Measurements from ENCODE around the gene FOXP4. TPM values are rescaled to one million over a fixed set of nuclear protein-coding genes. Genes with fewer than 3 reads are reported as not detected.
A peak's percentile ranks its signal among the peaks of the same experiment; 100 is the strongest.

Gene FOXP4
- total RNA-seq, 1 donor from 2014 or later: 41.9 TPM

DNA sequence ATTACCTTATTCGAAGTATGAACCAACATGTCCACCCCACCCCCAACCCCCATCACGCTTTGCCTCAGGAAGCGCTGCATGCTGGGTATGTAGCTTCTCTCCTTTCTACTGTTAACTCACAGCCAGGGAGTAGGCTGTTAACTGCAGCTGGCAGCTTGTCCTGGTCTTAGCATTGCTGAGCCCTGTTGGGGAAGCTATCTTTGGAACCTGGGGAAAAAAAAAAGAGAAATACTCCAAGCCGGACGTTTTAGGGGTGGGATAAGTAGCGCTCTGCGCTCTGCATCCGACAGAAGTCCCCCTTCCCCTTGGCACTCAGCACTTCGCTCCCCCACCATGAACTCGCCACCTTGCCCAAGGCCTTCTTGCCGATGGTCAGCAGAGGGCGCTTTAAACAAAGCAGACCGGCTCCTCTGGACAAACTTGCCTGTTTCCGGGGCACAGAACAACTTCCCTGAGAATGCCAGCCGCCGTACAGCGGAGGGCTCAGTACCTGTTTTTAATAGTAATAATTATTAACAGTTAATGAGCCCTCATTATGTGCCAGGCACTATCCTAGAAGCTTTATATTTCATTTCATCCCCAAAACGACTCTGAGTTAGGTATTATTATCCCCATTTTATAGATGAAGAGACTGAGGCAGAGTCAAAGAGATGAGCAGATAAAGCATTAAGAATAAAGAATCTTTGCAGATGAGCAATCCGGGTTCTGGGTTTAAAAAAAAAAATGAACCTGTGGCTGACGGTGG is 56.9 kb downstream of the FOXP4 start:
- Mint-ChIP-seq H3K36me3 (ENCODE audit: low read depth, unreplicated experiment) (peaks cover 4% of the 10 kb centered on the region), H3K4me3 (ENCODE audit: unreplicated experiment) (peak overlapping the region; percentile 56), H3K27ac (ENCODE audit: unreplicated experiment) (peak overlapping the region; percentile 44), H3K9me3 (ENCODE audit: unreplicated experiment) (no peaks in the 10 kb centered on the region), H3K4me1 (ENCODE audit: low read depth, unreplicated experiment) (peaks cover 5% of the 10 kb centered on the region), H3K27me3 (ENCODE audit: low read depth, unreplicated experiment) (peaks cover 4% of the 10 kb centered on the region)
- no peak for TF ChIP-seq EZH2 (IDR thresholded peaks at IDR 0.05; ENCODE audit: insufficient read depth, low read length)
- TF ChIP-seq, protein P1, sequence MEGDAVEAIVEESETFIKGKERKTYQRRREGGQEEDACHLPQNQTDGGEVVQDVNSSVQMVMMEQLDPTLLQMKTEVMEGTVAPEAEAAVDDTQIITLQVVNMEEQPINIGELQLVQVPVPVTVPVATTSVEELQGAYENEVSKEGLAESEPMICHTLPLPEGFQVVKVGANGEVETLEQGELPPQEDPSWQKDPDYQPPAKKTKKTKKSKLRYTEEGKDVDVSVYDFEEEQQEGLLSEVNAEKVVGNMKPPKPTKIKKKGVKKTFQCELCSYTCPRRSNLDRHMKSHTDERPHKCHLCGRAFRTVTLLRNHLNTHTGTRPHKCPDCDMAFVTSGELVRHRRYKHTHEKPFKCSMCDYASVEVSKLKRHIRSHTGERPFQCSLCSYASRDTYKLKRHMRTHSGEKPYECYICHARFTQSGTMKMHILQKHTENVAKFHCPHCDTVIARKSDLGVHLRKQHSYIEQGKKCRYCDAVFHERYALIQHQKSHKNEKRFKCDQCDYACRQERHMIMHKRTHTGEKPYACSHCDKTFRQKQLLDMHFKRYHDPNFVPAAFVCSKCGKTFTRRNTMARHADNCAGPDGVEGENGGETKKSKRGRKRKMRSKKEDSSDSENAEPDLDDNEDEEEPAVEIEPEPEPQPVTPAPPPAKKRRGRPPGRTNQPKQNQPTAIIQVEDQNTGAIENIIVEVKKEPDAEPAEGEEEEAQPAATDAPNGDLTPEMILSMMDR (IDR thresholded peaks at IDR 0.05; ENCODE audit: insufficient read depth, low read depth, low read length): peak; percentile 86
- no peak overlapping the region for H3K4me3 ChIP-seq (ENCODE audit: insufficient read depth, low read depth, low read length)
- no peaks in the 10 kb centered on the region for H3K4me1 ChIP-seq (ENCODE audit: insufficient read depth, low read length)
- no peak overlapping the region for H3K27ac ChIP-seq (ENCODE audit: low read depth, low read length)
- H3K9me3 ChIP-seq (ENCODE audit: insufficient read depth, low read depth, low read length): no peaks in the 10 kb centered on the region
- no peaks in the 10 kb centered on the region for H3K79me2 ChIP-seq (ENCODE audit: insufficient read depth, low read length)
- peak overlapping the region; percentile 49 for H3K9ac ChIP-seq (ENCODE audit: low read length)
- DNase-seq (ENCODE audit: low read depth) (peak; percentile 70), FAIRE-seq (no peak)
- peak overlapping the region; percentile 48 for H2AFZ ChIP-seq (ENCODE audit: low read depth, low read length)
- H3K27me3 ChIP-seq (ENCODE audit: insufficient read depth, low read length): no peaks in the 10 kb centered on the region
- H4K20me1 ChIP-seq (ENCODE audit: insufficient read depth, low read length): no peaks in the 10 kb centered on the region
- peak overlapping the region; percentile 85 for H3K4me2 ChIP-seq (ENCODE audit: low read length)
- no peaks in the 10 kb centered on the region for H3K36me3 ChIP-seq (ENCODE audit: insufficient read depth, low read length)

DNA sequence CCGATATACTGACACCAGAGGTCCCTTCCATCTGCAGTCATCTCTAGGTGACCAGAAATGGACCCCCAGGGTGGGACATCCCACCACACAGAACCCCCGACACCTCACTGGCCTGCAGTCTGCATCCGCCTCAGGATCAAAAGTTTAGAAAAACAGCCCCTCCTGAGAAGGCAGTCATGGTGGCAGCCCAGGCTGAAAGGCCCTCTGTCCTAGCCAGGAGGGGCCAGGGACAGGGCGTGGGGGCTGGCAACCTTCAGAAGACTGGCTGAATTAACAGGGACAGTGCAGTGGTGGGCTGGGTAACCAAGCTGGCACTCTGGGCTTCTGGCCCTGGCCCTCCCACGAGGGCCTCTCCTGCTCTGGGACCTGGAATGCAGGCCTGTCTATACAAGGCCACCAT is 57.8 kb downstream of the FOXP4 start:
- H3K36me3 Mint-ChIP-seq (ENCODE audit: low read depth, unreplicated experiment): peaks cover 4% of the 10 kb centered on the region
- H3K27ac ChIP-seq (ENCODE audit: low read depth, low read length): no peak overlapping the region
- no peaks in the 10 kb centered on the region for H3K27me3 ChIP-seq (ENCODE audit: insufficient read depth, low read length)
- H3K4me3 ChIP-seq (ENCODE audit: insufficient read depth, low read depth, low read length): no peak overlapping the region
- H3K4me2 ChIP-seq (ENCODE audit: low read length): no peak overlapping the region
- H3K79me2 ChIP-seq (ENCODE audit: insufficient read depth, low read length): no peaks in the 10 kb centered on the region
- no peaks in the 10 kb centered on the region for H3K36me3 ChIP-seq (ENCODE audit: insufficient read depth, low read length)
- no peak overlapping the region for H3K27ac Mint-ChIP-seq (ENCODE audit: unreplicated experiment)
- peaks cover 5% of the 10 kb centered on the region for H3K4me1 Mint-ChIP-seq (ENCODE audit: low read depth, unreplicated experiment)
- TF ChIP-seq EZH2 (IDR thresholded peaks at IDR 0.05; ENCODE audit: insufficient read depth, low read length): no peak
- TF ChIP-seq, protein P1 (IDR thresholded peaks at IDR 0.05; ENCODE audit: insufficient read depth, low read depth, low read length): no peak
- H3K9me3 Mint-ChIP-seq (ENCODE audit: unreplicated experiment): no peaks in the 10 kb centered on the region
- FAIRE-seq: no peak
- no peaks in the 10 kb centered on the region for H3K4me1 ChIP-seq (ENCODE audit: insufficient read depth, low read length)
- H3K4me3 Mint-ChIP-seq (ENCODE audit: unreplicated experiment): no peak overlapping the region
- peak overlapping the region; percentile 10 for H2AFZ ChIP-seq (ENCODE audit: low read depth, low read length)
- H3K9me3 ChIP-seq (ENCODE audit: insufficient read depth, low read depth, low read length): no peaks in the 10 kb centered on the region
- no peak for DNase-seq (ENCODE audit: low read depth)
- H3K27me3 Mint-ChIP-seq (ENCODE audit: low read depth, unreplicated experiment): peaks cover 9% of the 10 kb centered on the region
- H4K20me1 ChIP-seq (ENCODE audit: insufficient read depth, low read length): no peaks in the 10 kb centered on the region
- no peak overlapping the region for H3K9ac ChIP-seq (ENCODE audit: low read length)

DNA sequence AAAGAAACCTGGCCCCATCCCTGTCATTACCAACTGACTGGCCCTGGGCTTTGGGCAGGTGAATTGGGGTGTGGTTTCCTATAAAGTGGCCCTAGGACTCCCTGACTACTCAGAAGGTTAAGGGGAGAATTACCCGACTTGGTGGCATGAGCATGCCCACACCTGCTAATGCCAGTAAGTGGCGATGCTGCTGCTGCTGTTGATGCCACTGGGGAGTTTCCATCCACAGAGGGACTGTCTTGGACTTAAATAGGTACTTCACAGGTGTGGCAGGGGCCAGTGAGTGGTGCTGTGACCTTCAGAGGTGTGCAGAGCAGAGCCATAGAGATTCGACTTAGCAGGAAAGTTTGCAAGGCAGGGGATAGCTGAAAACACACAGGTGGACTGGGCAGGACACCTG is 59.5 kb downstream of the FOXP4 start:
- peaks cover 9% of the 10 kb centered on the region for H3K27me3 Mint-ChIP-seq (ENCODE audit: low read depth, unreplicated experiment)
- Histone ChIP-seq H3K9ac (ENCODE audit: low read length) (no peak overlapping the region), H3K4me1 (ENCODE audit: insufficient read depth, low read length) (no peaks in the 10 kb centered on the region), H3K4me2 (ENCODE audit: low read length) (no peak overlapping the region), H3K27me3 (ENCODE audit: insufficient read depth, low read length) (no peaks in the 10 kb centered on the region), H4K20me1 (ENCODE audit: insufficient read depth, low read length) (no peaks in the 10 kb centered on the region), H3K9me3 (ENCODE audit: insufficient read depth, low read depth, low read length) (no peaks in the 10 kb centered on the region), H3K79me2 (ENCODE audit: insufficient read depth, low read length) (no peaks in the 10 kb centered on the region), H3K4me3 (ENCODE audit: insufficient read depth, low read depth, low read length) (no peak overlapping the region), H3K36me3 (ENCODE audit: insufficient read depth, low read length) (no peaks in the 10 kb centered on the region), H3K27ac (ENCODE audit: low read depth, low read length) (no peak overlapping the region), H2AFZ (ENCODE audit: low read depth, low read length) (no peak overlapping the region)
- no peak overlapping the region for H3K4me3 Mint-ChIP-seq (ENCODE audit: unreplicated experiment)
- H3K27ac Mint-ChIP-seq (ENCODE audit: unreplicated experiment): no peak overlapping the region
- peaks cover 5% of the 10 kb centered on the region for H3K4me1 Mint-ChIP-seq (ENCODE audit: low read depth, unreplicated experiment)
- H3K9me3 Mint-ChIP-seq (ENCODE audit: unreplicated experiment): peaks cover under 1% of the 10 kb centered on the region
- TF ChIP-seq, protein P1 (IDR thresholded peaks at IDR 0.05; ENCODE audit: insufficient read depth, low read depth, low read length): no peak
- TF ChIP-seq EZH2 (IDR thresholded peaks at IDR 0.05; ENCODE audit: insufficient read depth, low read length): no peak
- H3K36me3 Mint-ChIP-seq (ENCODE audit: low read depth, unreplicated experiment): peaks cover 4% of the 10 kb centered on the region
- no peak for FAIRE-seq
- DNase-seq (ENCODE audit: low read depth): no peak

Measured in astrocyte (in vitro differentiated cells and primary cell).